Keratinocyte (primary cell): ENCODE results near the gene SMARCD1. TPM values are rescaled to one million over a fixed set of nuclear protein-coding genes. Genes with fewer than 3 reads are reported as not detected.

Source experiments
- DNase-seq: peaks from one replicate; pipeline ENCODE4 v3.0.0-alpha.2; 2011; ENCODE audit warnings: low read depth, missing footprints, low spot score
- FAIRE-seq: peaks from 2 replicates; lab custom pipeline; 2011; peaks lifted over from hg19 to GRCh38; lab: Jason Lieb, UNC
- H2AFZ ChIP-seq: 2 replicates; pipeline ENCODE4 v1.6.0; 2012; ENCODE audit warnings: low read length, control low read depth, inconsistent platforms; ENCODE audit not compliant: control insufficient read depth
- H3K27ac ChIP-seq: 2 replicates; pipeline ENCODE4 v1.5.1; 2011; ENCODE audit warnings: low read length; ENCODE audit not compliant: control insufficient read depth, insufficient read depth
- H3K27me3 ChIP-seq: 3 replicates; pipeline ENCODE4 v1.6.0; 2011; ENCODE audit warnings: low read length; ENCODE audit not compliant: control insufficient read depth, insufficient read depth; ENCODE audit errors: extremely low read depth
- H3K36me3 ChIP-seq, 2 experiments: 2 replicates in 1 of 2; 3 replicates in 1 of 2; pipeline ENCODE4 v1.5.1; 2011; ENCODE audit warnings: low read length in 2 of 2, mild to moderate bottlenecking in 1 of 2; ENCODE audit not compliant: control insufficient read depth in 2 of 2, insufficient read depth in 2 of 2; ENCODE audit errors: extremely low read depth in 1 of 2
- H3K4me1 ChIP-seq: 3 replicates; pipeline ENCODE4 v1.5.1; 2011; ENCODE audit warnings: low read length; ENCODE audit not compliant: control insufficient read depth, insufficient read depth; ENCODE audit errors: extremely low read depth
- H3K4me2 ChIP-seq: 3 replicates; pipeline ENCODE4 v1.6.0; 2011; ENCODE audit warnings: low read depth, low read length; ENCODE audit not compliant: control insufficient read depth, insufficient read depth; ENCODE audit errors: extremely low read depth
- H3K4me3 ChIP-seq, 3 experiments: fragments of 200-600 bp in 1 of 3; sonication (generic) in 1 of 3; 2 replicates in 2 of 3; 3 replicates in 1 of 3; pipeline ENCODE4 v1.5.1; 2011 to 2016; ENCODE audit warnings: low read length in 3 of 3, mild to moderate bottlenecking in 3 of 3, control low read depth in 2 of 3, inconsistent platforms in 1 of 3, low read depth in 1 of 3, mixed read lengths in 1 of 3, mixed run types in 1 of 3, moderate library complexity in 1 of 3; ENCODE audit not compliant: control insufficient read depth in 2 of 3, insufficient read depth in 2 of 3; ENCODE audit errors: extremely low read depth in 1 of 3
- H3K79me2 ChIP-seq: 2 replicates; pipeline ENCODE4 v1.6.0; 2012; ENCODE audit warnings: low read length; ENCODE audit not compliant: control insufficient read depth, insufficient read depth
- H3K9ac ChIP-seq: 3 replicates; pipeline ENCODE4 v1.6.0; 2011; ENCODE audit warnings: low read length; ENCODE audit not compliant: control insufficient read depth, insufficient read depth; ENCODE audit errors: extremely low read depth
- H3K9me1 ChIP-seq: 3 replicates; pipeline ENCODE4 v1.6.0; 2011; ENCODE audit warnings: low read length; ENCODE audit not compliant: control insufficient read depth, insufficient read depth; ENCODE audit errors: extremely low read depth
- H3K9me3 ChIP-seq: 2 replicates; pipeline ENCODE4 v1.5.1; 2012; ENCODE audit warnings: low read depth, low read length; ENCODE audit not compliant: control insufficient read depth
- H4K20me1 ChIP-seq: 3 replicates; pipeline ENCODE4 v1.6.0; 2011; ENCODE audit warnings: low read length; ENCODE audit not compliant: control insufficient read depth, insufficient read depth; ENCODE audit errors: extremely low read depth
- EZH2 ChIP-seq: IDR thresholded peaks from one replicate; pipeline ENCODE4 v1.6.1; 2012; ENCODE audit warnings: inconsistent platforms, mild to moderate bottlenecking, low read length, moderate library complexity
- dilution Hi-C: fragments of 300-500 bp; cut with MboI; formaldehyde crosslinking; loops from one replicate; pipeline ENCODE4 v1.7.0; 2020; ENCODE audit warnings: low sequenced_read_pairs; ENCODE audit not compliant: extremely low pct_ligation_motif_present
- polyA plus RNA-seq, 5 experiments: library from polyadenylated mRNA; depleted of rRNA in 3 of 5; stranded (reverse) in 3 of 5; stranded (forward) in 1 of 5; unstranded in 1 of 5; fragments of >200 nt; gene quantifications; 1 replicate in 1 of 5; 2 replicates in 3 of 5; 3 replicates in 1 of 5; pipeline versions ENCODE4 v1.2.1 to v1.2.3, GENCODE V29; 2011 to 2012; ENCODE audit warnings: missing spikeins in 2 of 5, low read depth in 1 of 5, low replicate concordance in 1 of 5
- TF ChIP-seq, protein P1 (sequence below), 3 experiments: IDR thresholded peaks in 1 of 3; conservative IDR thresholded peaks in 1 of 3; optimal IDR thresholded peaks in 1 of 3; 2 replicates in 2 of 3; 3 replicates in 1 of 3; pipeline versions ENCODE3 to v1.5.1; 2011; ENCODE audit warnings: low read length in 3 of 3, mild to moderate bottlenecking in 3 of 3, moderate library complexity in 2 of 3, control low read depth in 1 of 3, inconsistent platforms in 1 of 3; ENCODE audit not compliant: insufficient read depth in 2 of 3; ENCODE audit errors: extremely low read depth in 1 of 3

The SMARCD1 gene
- polyA plus RNA-seq, 1 donor (not counting 4 experiments of a cell fraction or from before 2014, with no cell fraction given) = 56.6 TPM

DNA sequence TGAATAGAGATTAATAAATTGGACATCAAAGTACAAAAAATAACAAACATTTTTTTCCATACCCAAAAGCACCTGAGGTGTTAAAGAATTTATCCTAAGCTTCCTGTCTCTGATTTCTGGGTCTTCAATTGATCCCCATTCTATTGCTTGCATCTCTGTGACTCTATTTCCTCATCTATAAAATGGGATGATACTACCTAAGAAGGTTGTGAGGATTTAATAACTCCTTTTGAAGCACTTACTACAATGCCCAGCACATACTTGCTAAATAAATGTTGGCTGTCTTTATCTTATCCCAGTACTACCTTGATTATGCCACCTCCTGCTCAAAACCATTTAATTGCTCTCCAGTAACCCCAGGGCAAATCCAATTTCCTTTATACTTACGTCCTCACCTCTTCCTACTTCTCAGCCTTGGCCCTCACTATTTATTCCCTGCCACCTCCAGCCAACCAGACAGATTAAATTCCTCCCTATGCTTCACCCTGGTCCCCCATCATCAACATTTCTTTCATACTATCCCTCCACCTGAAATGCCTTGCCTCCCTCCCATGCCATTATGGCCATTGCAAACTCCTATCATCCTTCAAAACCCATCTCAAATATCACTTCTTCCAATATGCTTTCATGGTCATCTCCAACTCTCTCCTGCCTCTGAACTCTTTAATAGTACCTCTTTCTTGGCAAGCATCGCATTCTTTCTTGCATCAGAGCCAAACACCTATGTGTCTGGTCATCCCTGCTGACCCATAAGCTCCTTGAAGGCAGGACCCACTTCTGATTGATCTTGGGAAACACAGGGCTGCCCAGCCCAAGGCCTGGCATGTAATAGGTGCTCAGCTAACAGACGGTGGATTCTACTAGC, 35.7 kb upstream of the SMARCD1 start:
- Histone ChIP-seq H3K4me2 (no peak overlapping the region), H3K9me3 (no peaks in the 10 kb centered on the region), H3K9ac (no peak overlapping the region), H3K79me2 (no peaks in the 10 kb centered on the region), H3K27ac (no peak overlapping the region), H3K36me3 (no peaks in the 10 kb centered on the region), H4K20me1 (no peaks in the 10 kb centered on the region), H3K4me1 (no peaks in the 10 kb centered on the region), H3K4me3 (peak overlapping the region in 1 of 3 experiments; percentile 12), H3K9me1 (no peaks in the 10 kb centered on the region), H3K27me3 (peaks cover 14% of the 10 kb centered on the region), H2AFZ (no peak overlapping the region)
- dilution Hi-C loops = loop anchor here (25.0 kb wide), 1 partner anchor 187 kb away; no protein-coding TSS in a partner anchor
- TF ChIP-seq, protein P1, sequence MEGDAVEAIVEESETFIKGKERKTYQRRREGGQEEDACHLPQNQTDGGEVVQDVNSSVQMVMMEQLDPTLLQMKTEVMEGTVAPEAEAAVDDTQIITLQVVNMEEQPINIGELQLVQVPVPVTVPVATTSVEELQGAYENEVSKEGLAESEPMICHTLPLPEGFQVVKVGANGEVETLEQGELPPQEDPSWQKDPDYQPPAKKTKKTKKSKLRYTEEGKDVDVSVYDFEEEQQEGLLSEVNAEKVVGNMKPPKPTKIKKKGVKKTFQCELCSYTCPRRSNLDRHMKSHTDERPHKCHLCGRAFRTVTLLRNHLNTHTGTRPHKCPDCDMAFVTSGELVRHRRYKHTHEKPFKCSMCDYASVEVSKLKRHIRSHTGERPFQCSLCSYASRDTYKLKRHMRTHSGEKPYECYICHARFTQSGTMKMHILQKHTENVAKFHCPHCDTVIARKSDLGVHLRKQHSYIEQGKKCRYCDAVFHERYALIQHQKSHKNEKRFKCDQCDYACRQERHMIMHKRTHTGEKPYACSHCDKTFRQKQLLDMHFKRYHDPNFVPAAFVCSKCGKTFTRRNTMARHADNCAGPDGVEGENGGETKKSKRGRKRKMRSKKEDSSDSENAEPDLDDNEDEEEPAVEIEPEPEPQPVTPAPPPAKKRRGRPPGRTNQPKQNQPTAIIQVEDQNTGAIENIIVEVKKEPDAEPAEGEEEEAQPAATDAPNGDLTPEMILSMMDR (optimal IDR thresholded peaks at IDR 0.05 in 1 of 3, IDR thresholded peaks at IDR 0.05 in 1 of 3, conservative IDR thresholded peaks at IDR 0.05 in 1 of 3; ENCODE audit: extremely low read depth in 1 of 3, insufficient read depth in 2 of 3, low read length in 3 of 3) = no peak
- TF ChIP-seq EZH2 = no peak
- DNase-seq (no peak), FAIRE-seq (no peak)

DNA sequence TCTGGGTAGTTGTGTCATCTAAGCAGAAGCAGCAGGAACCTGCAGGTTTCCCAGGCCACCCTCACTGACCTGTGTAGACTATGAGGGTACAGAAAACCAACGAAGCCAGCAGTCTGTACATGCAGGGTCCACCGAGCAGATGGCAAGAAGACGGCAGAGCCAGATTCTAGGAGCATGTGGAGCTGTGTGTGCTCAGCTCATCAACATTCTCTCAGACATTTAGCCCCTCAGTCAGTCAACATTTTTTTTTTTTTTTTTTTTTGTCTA, 35.1 kb upstream of the SMARCD1 start:
- Histone ChIP-seq H2AFZ (no peak overlapping the region), H3K27me3 (peaks cover 14% of the 10 kb centered on the region), H3K79me2 (no peaks in the 10 kb centered on the region), H3K36me3 (no peaks in the 10 kb centered on the region), H3K9ac (peak overlapping the region; percentile 15), H3K9me1 (no peaks in the 10 kb centered on the region), H4K20me1 (no peaks in the 10 kb centered on the region), H3K27ac (no peak overlapping the region), H3K4me2 (peak overlapping the region; percentile 67), H3K4me3 (peak overlapping the region in 1 of 3 experiments; percentile 12), H3K4me1 (no peaks in the 10 kb centered on the region), H3K9me3 (no peaks in the 10 kb centered on the region)
- DNase-seq (no peak), FAIRE-seq (no peak)
- dilution Hi-C loops = loop anchor here (25.0 kb wide), 1 partner anchor 188 kb away; no protein-coding TSS in a partner anchor
- no peak for TF ChIP-seq EZH2
- TF ChIP-seq, protein P1 (optimal IDR thresholded peaks at IDR 0.05 in 1 of 3, IDR thresholded peaks at IDR 0.05 in 1 of 3, conservative IDR thresholded peaks at IDR 0.05 in 1 of 3; ENCODE audit: extremely low read depth in 1 of 3, insufficient read depth in 2 of 3, low read length in 3 of 3) = no peak
